Stimulated activated CD4-positive, alpha-beta T cell treated with anti-CD3 and anti-CD28 coated beads, Interleukin-4, amount 100 ng/mL, for 48 hours (primary cell): ENCODE data around the gene LPXN.

ENCODE experiments used
- DNase-seq, 2 donors: peaks; one replicate each; pipeline ENCODE4 v3.0.0-alpha.2; 2020; ENCODE audit warnings: low read depth in 2 of 2

The LPXN gene

DNA sequence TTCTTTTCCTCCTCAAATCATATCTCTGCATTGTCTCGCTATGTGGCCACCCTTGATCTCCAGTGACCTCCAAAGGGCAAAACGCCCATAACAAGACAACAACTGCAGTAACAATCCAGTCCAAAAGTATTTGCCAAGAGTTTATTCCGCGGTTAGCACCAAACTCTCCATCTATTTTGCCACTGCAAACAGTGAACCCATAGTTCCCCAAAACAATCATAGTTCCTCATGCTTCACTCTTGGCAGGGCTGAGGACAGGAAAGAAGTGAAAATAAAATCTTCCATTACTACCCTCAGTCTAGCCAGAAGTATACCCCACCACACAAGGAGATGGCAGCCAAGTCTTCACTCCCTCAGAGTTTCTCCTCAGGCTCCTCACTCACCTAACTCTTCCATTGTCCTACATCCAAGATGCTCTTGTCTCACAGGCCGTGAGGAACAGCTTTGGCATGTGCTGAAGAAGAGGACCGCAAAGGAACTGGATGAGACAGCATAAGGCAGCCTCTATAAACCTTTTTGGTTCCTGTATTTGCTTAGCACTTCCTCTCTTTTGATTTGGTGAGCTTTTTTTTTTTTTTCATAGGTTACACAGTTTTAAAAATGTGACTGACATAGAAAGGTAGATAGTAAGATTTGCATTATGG lies at the start of gene LPXN:
Gene LPXN (minus strand): TSS at position 480 of the 644 bp plus-strand sequence. CDS start 84 bp downstream, at position 396.
- no peak for DNase-seq

- no peak for DNase-seq
These were observed 49.4 kb upstream of the LPXN start for GRCh38 chr11:58625086-58625485.

DNA sequence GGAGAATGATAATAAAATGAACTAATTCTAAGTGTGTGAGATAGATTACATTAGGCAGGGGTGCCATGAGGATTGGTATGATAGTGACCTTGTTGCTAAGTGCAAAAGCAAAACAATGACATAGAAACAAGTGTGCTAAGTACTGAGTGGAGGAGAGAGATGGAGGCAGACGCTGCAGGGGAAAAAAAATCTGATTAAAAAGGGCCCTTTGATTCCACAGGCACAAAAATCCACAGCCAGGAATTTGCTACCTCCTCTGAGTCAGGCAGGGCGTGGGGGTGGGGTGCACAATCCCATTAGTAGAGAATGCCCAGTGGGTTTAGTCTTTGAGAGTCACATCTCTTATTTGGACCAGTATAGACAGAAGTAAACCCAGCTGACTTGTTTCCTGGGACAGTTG lies 46.7 kb upstream of the LPXN start, which contains the start of gene CNTF:
Gene CNTF (plus strand): TSS at position 322 of the 400 bp plus-strand sequence. CDS start 88 bp downstream, outside the sequence.
- DNase-seq: no peak

- no peak for DNase-seq
These were observed 46.1 kb upstream of the LPXN start for GRCh38 chr11:58621586-58622262.

DNA sequence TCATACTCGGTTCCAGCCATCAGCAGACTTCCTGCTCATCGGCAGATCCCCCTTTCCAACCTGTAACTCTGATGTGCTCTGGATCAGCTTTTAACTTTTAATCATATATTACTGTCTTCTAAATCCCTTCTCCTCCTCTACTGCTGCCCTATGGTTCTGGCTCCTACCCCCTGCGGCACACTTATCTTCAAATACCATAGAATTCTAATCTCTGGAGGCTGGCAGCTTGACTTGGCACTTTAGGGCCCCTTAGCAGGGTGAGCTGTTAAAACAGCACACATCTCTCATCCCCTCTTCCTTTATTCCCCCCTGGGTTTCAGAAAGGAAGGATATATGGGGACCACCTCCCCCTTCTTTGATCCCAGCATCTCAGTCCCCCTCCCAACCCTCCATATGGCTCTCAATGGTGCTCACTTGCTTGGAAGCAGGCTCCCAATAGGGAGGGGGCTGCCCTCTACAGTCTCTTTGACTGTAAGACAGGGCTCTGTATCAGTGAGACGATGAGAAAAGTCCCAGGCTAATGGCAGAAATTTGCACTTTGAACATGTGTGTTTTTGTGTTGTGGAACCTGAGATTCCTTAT lies 42.4 kb upstream of the LPXN start:
- DNase-seq: no peak

DNA sequence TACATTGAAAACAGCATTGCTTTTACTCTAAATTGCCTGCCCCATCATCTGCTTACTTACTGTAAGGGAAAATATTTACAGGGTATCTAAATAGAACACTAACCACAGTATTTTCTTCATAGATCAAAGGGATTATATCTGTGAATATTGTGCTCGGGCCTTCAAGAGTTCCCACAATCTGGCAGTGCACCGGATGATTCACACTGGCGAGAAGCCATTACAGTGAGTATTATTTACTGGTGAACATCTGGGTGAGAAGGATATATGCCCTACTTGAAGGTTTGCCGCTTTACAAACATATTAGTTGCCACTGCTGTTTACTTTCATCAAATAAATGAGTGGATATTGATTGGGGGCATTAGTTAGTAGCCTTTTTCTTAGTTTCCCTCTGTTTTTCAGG lies 40.9 kb upstream of the LPXN start:
- DNase-seq: no peak

DNA sequence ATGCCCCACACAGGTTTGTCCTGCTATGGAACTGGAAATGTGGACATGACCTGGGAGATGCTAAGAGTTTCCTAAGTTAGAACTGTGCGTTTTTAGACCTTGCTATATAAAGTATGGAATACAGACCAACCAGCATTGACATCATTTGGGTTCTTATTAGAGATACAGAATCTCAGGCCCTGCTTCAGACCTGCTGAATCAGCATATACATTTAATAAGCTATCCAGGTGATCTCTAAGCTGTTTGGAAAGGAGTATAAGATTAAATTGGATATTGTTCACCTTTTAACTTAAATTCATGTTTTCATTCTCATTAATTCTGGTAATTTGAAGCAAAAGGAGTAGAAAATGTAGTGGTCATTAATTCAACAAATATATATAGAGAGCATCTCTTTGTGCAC lies 39.9 kb upstream of the LPXN start:
- DNase-seq: no peak

- no peak for DNase-seq
These were observed 37.6 kb upstream of the LPXN start for GRCh38 chr11:58613228-58613627.

GRCh38 chr11:58609723-58610122 lies 34.1 kb upstream of the LPXN start:
- no peak for DNase-seq

DNA sequence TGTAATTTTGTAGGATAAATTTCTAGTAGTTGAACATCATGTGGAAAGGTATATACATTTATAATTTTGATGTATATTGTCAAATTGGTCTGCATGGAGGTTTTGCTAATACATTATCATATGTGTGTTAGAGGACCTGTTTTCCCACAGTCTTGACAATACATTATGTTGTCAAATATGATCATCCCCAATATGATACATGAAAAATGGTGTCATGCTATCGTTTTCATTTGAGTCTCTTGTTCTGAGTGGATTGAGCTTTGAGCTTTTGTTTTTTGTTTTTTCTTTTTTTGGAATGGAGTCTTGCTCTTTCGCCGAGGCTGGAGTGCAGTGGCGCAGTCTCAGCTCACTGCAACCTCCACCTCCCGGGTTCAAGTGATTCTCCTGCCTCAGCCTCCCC lies 32.7 kb upstream of the LPXN start:
- no peak for DNase-seq

DNA sequence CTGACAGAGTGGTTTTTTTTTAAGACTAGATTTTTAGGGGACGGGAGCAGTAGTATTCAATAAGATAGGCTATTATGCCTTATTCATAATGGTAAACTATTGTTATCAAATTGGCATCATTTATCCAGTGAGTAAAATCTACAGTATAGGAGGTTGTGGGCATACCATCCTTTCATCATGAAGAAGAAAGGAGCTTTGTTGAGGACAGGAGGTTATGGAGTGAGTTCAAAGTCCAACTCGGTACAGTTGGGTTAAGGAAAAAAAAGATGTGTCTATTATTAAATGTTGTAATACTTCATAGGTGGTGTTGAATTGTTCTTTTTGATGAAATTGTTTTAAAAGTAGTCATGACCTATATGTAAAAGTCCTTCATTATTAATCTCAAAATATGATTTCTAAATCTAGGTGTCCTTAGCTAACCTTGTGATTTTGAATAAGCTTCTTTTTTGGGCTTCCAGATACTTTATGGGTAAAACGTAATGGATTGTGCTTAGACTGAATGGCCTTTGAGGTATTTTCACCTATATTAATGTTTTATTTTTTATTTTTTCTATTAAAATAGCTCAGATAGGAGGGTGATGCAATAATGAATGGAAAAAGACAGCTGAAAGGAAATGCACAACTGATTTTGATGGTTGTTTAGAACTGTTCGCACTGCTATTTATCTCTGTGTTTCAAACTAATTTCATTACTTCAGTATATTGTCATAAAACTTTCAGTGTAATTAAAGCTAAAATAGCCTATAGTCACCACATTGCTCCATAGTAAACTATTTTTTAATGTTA lies 31.5 kb upstream of the LPXN start:
- DNase-seq: no peak

GRCh38 chr11:58600510-58600909 lies 24.9 kb upstream of the LPXN start:
- DNase-seq: no peak

DNA sequence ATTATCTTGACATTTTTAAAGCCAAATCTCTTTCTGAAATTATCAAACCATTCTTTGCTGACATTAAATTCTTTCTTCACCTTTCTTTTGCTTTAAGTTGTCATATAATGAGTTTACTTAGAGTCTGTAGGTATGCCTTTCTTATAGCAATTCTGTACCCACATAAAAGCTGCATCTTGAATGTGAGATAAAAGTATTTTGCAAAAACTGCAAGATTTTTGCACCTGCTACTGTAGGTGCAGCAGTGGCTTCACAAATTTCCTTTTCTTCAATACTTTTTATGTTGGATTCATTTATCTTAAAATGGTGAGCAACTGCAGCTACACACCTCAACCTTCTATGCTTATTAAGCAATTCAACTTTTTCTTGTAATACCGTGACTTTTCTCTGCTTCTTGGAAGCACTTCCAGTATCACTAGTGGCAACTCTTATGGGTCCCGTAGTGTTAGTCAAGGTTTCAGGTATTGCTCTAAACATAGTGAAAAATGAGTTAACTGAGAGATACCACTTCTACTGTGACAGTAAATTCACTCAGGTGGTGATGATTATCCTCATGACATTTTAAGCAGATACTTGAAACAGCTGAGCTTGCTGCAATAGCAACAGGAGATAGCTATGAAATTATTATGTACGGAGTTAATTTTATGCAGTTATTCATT lies 22.0 kb upstream of the LPXN start:
- DNase-seq: no peak

GRCh38 chr11:58596621-58597020 lies 21.0 kb upstream of the LPXN start:
- no peak for DNase-seq

GRCh38 chr11:58594826-58595225 lies 19.2 kb upstream of the LPXN start:
- DNase-seq: no peak

- DNase-seq: peak; percentile 34 to 42
These were observed 17.3 kb upstream of the LPXN start for GRCh38 chr11:58592760-58593472.

DNA sequence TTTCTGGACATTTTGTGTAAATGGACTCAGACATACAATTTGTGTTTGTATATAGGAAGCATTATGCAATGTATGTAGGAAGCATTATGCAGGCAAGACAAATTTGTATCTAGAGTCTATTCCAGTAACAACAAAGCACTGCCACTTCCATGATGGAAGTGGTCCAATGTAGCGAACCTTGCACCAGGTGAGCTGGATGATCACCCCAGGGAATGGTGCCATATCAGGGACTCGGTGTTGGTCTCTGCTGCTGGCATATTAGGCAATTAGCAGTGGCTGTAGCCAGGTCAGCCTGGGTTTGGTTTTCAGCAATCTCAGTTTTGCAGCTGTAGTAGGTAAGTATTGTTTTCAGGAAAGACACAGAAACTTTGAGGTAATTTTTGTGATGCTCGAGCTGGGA lies 16.0 kb upstream of the LPXN start:
- no peak for DNase-seq

DNA sequence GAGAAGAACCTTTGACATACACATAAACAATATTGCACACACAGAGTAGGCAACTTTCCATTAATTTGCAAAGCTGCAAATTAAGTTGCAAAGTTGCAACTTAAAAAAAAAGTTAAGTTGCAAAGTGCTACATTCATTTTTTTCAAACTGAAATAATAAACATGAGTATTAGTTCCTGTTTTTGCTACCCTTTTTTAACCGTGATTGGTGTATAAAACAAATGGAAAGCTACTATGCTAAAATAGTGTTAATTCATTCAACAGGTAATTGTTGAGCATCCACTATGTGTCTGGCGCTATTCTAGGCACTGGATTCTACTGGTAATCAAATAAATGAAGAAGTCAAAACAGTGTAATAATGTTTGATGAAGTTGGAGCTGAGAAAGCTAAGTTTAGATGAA lies 11.3 kb upstream of the LPXN start:
- no peak for DNase-seq

GRCh38 chr11:58582437-58582836 lies 6.8 kb upstream of the LPXN start:
- DNase-seq: no peak

DNA sequence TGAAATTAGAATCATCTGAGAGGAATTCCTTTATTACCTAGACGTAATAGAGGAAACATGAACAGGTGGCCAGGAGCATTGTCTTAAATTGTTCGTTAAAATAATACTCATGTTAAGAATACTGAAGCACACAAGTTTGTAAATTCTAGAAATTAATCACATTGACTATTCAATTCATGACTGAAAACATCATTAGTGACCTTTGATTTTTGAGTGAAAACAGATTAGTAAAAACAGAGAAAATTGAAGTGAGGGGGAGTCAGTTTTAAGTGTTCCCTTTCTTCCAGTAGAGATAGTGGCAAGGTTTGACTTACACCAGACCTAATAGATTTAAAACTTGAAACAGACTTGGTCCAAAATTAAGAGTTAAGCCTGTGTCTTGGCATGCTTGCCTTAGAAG lies 4.7 kb upstream of the LPXN start:
- no peak for DNase-seq
